GM23338 (cell line): ENCODE results near the gene RPL37A. TPM values are rescaled to one million over a fixed set of nuclear protein-coding genes. Genes with fewer than 3 reads are reported as not detected.

Experiments
- ATAC-seq: fragments of 200-7000 bp; cut with Tn5 transposase; 3 replicates; pipeline ENCODE4 v1.9.1; 2020
- DNase-seq: peaks from one replicate; pipeline ENCODE4 v3.0.0-alpha.2; 2015; ENCODE audit warnings: low spot score
- H2AFZ ChIP-seq: fragments of 200-600 bp; sonication (generic); 2 replicates; pipeline ENCODE4 v1.8.0; 2016; ENCODE audit warnings: antibody characterized with exemption, mild to moderate bottlenecking, moderate library complexity
- H3F3A ChIP-seq: fragments of 200-600 bp; sonication (generic); replicated peaks from 2 replicates; pipeline ENCODE4 v1.8.0; 2017; ENCODE audit warnings: antibody characterized with exemption, mixed run types, low read depth
- H3K27ac ChIP-seq: fragments of 200-600 bp; sonication (generic); 2 replicates; pipeline ENCODE4 v1.6.1; 2016; ENCODE audit warnings: low read depth
- H3K27me3 ChIP-seq: fragments of 200-600 bp; sonication (generic); 2 replicates; pipeline ENCODE4 v1.8.0; 2016; ENCODE audit warnings: mild to moderate bottlenecking, mixed run types, moderate library complexity; ENCODE audit not compliant: insufficient read depth
- H3K36me3 ChIP-seq: fragments of 200-600 bp; sonication (generic); 2 replicates; pipeline ENCODE4 v1.8.0; 2016; ENCODE audit warnings: mild to moderate bottlenecking; ENCODE audit not compliant: insufficient read depth
- H3K4me1 ChIP-seq: fragments of 200-600 bp; sonication (generic); 2 replicates; pipeline ENCODE4 v1.8.0; 2016; ENCODE audit warnings: mild to moderate bottlenecking, moderate library complexity; ENCODE audit not compliant: insufficient read depth
- H3K4me2 ChIP-seq: fragments of 200-600 bp; sonication (generic); 2 replicates; pipeline ENCODE4 v1.7.1; 2017; ENCODE audit warnings: mixed run types
- H3K4me3 ChIP-seq: fragments of 200-600 bp; sonication (generic); 2 replicates; pipeline ENCODE4 v1.6.1; 2016; ENCODE audit warnings: mixed run types
- H3K79me2 ChIP-seq: fragments of 200-600 bp; sonication (generic); replicated peaks from 2 replicates; pipeline ENCODE4 v1.8.0; 2017; ENCODE audit warnings: mild to moderate bottlenecking; ENCODE audit not compliant: insufficient read depth
- H3K9me2 ChIP-seq: fragments of 200-600 bp; sonication (generic); 2 replicates; pipeline ENCODE4 v1.8.0; 2017; ENCODE audit not compliant: insufficient read depth
- H4K20me1 ChIP-seq: fragments of 200-600 bp; sonication (generic); replicated peaks from 2 replicates; pipeline ENCODE4 v1.8.0; 2017; ENCODE audit warnings: mild to moderate bottlenecking; ENCODE audit not compliant: insufficient read depth
- H3K27ac Mint-ChIP-seq: 2 replicates; pipeline ENCODE4 v1.8.0; 2020; ENCODE audit warnings: inconsistent platforms, mild to moderate bottlenecking, moderate library complexity, mixed read lengths
- H3K27me3 Mint-ChIP-seq: 3 replicates; pipeline ENCODE4 v1.8.0; 2022; ENCODE audit warnings: low read depth, mild to moderate bottlenecking, moderate library complexity, mixed read lengths, inconsistent platforms; ENCODE audit not compliant: insufficient read depth, poor library complexity
- H3K36me3 Mint-ChIP-seq: 3 replicates; pipeline ENCODE4 v1.8.0; 2021; ENCODE audit warnings: low read depth, mild to moderate bottlenecking, inconsistent platforms, moderate library complexity, mixed read lengths
- H3K4me1 Mint-ChIP-seq: 3 replicates; pipeline ENCODE4 v1.8.0; 2020; ENCODE audit warnings: mild to moderate bottlenecking, inconsistent platforms, mixed read lengths
- H3K4me3 Mint-ChIP-seq: 3 replicates; pipeline ENCODE4 v1.8.0; 2021; ENCODE audit warnings: moderate library complexity, mild to moderate bottlenecking, inconsistent platforms, mixed read lengths
- H3K9me3 Mint-ChIP-seq: 3 replicates; pipeline ENCODE4 v1.8.0; 2020; ENCODE audit warnings: moderate library complexity, mild to moderate bottlenecking, inconsistent platforms, mixed read lengths
- EZH2 ChIP-seq: fragments of 200-600 bp; sonication (generic); IDR thresholded peaks from one replicate; pipeline ENCODE4 v1.8.0; 2017; ENCODE audit warnings: antibody characterized with exemption, mild to moderate bottlenecking, low read depth; ENCODE audit not compliant: unreplicated experiment
- EZH2phosphoT487 ChIP-seq: fragments of 200-600 bp; sonication (generic); IDR thresholded peaks from one replicate; pipeline ENCODE4 v1.8.1; 2018; ENCODE audit warnings: antibody characterized with exemption; ENCODE audit not compliant: unreplicated experiment
- NANOG ChIP-seq: IDR thresholded peaks from 2 replicates; pipeline ENCODE4 v1.6.1; 2016; ENCODE audit warnings: antibody characterized with exemption, borderline replicate concordance
- POLR2AphosphoS5 ChIP-seq: IDR thresholded peaks from 2 replicates; pipeline ENCODE4 v1.6.1; 2016; ENCODE audit warnings: antibody characterized with exemption, low read depth
- STAT1 ChIP-seq: IDR thresholded peaks from one replicate; pipeline ENCODE4 v1.6.1; 2016; ENCODE audit warnings: antibody characterized with exemption; ENCODE audit not compliant: unreplicated experiment
- ZNF114 ChIP-seq: fragments of 250-450 bp; sonication (Bioruptor Pico); IDR thresholded peaks from 2 replicates; pipeline ENCODE4 v1.5.0; 2020; ENCODE audit warnings: mild to moderate bottlenecking, moderate library complexity
- ZNF331 ChIP-seq: fragments of 250-450 bp; sonication (Bioruptor Pico); IDR thresholded peaks from 2 replicates; pipeline ENCODE4 v1.5.0; 2020; ENCODE audit warnings: low read depth, mild to moderate bottlenecking, moderate library complexity
- polyA plus RNA-seq: library from polyadenylated mRNA; unstranded; fragments of >200 nt; fragmentation: Nextera tagmentation; extraction: Ambion mirVana; gene quantifications from 2 replicates; pipeline ENCODE4 v1.2.1, GENCODE V29; 2016
- total RNA-seq: library from RNA; depleted of rRNA; stranded (reverse); fragments of >200 nt; shearing (Covaris generic); gene quantifications from 2 replicates; pipeline ENCODE4 v1.2.3, GENCODE V29; 2014
- TF ChIP-seq, protein P1 (sequence below), 2 experiments: fragments of 200-600 bp in 1 of 2; sonication (generic) in 1 of 2; conservative IDR thresholded peaks; 2 replicates each; pipeline versions ENCODE4 v1.5.1 to v1.6.1; 2016 to 2017; ENCODE audit warnings: antibody characterized with exemption in 2 of 2, low read depth in 2 of 2, mild to moderate bottlenecking in 2 of 2, moderate library complexity in 1 of 2
- TF ChIP-seq, protein P2 (sequence below): fragments of 250-450 bp; sonication (Bioruptor Pico); IDR thresholded peaks from 2 replicates; pipeline ENCODE4 v1.5.0; 2020; ENCODE audit warnings: mild to moderate bottlenecking, moderate library complexity
- TF ChIP-seq, protein P3 (sequence below): IDR thresholded peaks from one replicate; pipeline ENCODE4 v1.6.1; 2018; ENCODE audit warnings: antibody characterized with exemption; ENCODE audit not compliant: unreplicated experiment

RPL37A gene
- total and polyA plus RNA-seq, 2 experiments from 2014 or later: 1,118 to 5,036 TPM

DNA sequence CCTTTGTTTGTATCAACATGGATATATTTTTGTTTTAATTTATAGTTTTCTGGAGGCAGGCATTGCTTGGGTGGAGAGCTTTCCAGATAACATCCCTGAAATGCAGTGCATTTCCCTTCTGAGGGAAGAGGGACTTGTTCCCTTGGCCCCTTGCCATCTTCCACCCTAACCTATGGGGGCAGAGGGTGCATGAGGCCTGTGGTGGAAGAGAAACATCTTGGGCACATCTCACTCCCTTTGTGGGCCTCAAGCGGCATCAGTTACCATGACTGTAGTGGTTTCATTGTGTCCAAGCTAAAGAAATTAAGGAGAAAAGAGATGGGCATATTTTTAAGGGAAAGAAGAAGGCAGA is 5.3 kb upstream of the RPL37A start:
- no peak overlapping the region for H3K27ac ChIP-seq
- H3F3A ChIP-seq: no peaks in the 10 kb centered on the region
- no peak overlapping the region for H3K4me3 Mint-ChIP-seq
- no peak overlapping the region for H3K4me2 ChIP-seq
- no peaks in the 10 kb centered on the region for H3K27me3 ChIP-seq
- H3K36me3 Mint-ChIP-seq: no peaks in the 10 kb centered on the region
- H4K20me1 ChIP-seq: no peaks in the 10 kb centered on the region
- TF ChIP-seq NANOG (no peak), EZH2phosphoT487 (no peak)
- H3K9me3 Mint-ChIP-seq: no peaks in the 10 kb centered on the region
- no peak overlapping the region for H3K27ac Mint-ChIP-seq
- DNase-seq (no peak), ATAC-seq (no peak)
- H3K4me3 ChIP-seq: no peak overlapping the region
- H3K36me3 ChIP-seq: no peaks in the 10 kb centered on the region
- H3K4me1 Mint-ChIP-seq: peaks cover 15% of the 10 kb centered on the region
- peaks cover 6% of the 10 kb centered on the region; the same call in 1 of the 2 replicates for H3K4me1 ChIP-seq
- H2AFZ ChIP-seq: no peak overlapping the region
- 0 out of 2 replicates have a peak, but pooled peaks cover 7% of the 10 kb centered on the region for H3K79me2 ChIP-seq
- H3K27me3 Mint-ChIP-seq: no peaks in the 10 kb centered on the region
- no peaks in the 10 kb centered on the region for H3K9me2 ChIP-seq

DNA sequence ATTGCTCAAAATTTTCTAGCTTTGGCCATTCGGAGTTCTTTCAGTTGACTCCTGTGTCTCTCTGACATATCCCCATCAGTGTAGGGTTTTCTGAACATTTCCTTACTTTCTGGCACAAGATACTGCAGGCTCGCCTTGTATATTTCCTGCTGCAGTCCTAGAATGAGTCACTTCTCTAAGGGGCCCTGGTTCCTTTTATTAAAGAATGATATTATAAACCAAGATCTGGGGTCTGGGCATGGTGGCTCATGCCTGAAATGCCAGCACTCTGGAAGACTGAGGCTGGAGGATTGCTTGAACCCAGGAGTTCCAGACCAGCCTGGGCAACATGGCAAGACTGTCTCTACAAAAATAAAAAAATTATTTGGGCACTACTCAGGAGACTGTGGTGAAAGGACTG is 3.0 kb upstream of the RPL37A start:
- no peak for DNase-seq
- Histone ChIP-seq H3K36me3 (peaks cover 16% of the 10 kb centered on the region), H3K27me3 (no peaks in the 10 kb centered on the region), H3K27ac (no peak overlapping the region), H3K4me3 (no peak overlapping the region), H4K20me1 (peaks cover 11% of the 10 kb centered on the region), H2AFZ (no peak overlapping the region), H3K79me2 (peaks cover 27% of the 10 kb centered on the region), H3F3A (peaks cover 19% of the 10 kb centered on the region), H3K9me2 (no peaks in the 10 kb centered on the region), H3K4me2 (no peak overlapping the region), H3K4me1 (peaks cover 17% of the 10 kb centered on the region)
- Mint-ChIP-seq H3K4me1 (peaks cover 27% of the 10 kb centered on the region), H3K36me3 (peaks cover 21% of the 10 kb centered on the region), H3K27me3 (peaks cover 7% of the 10 kb centered on the region), H3K9me3 (no peaks in the 10 kb centered on the region), H3K4me3 (no peak overlapping the region), H3K27ac (no peak overlapping the region)
- no peak for ATAC-seq
- TF ChIP-seq, protein P1, sequence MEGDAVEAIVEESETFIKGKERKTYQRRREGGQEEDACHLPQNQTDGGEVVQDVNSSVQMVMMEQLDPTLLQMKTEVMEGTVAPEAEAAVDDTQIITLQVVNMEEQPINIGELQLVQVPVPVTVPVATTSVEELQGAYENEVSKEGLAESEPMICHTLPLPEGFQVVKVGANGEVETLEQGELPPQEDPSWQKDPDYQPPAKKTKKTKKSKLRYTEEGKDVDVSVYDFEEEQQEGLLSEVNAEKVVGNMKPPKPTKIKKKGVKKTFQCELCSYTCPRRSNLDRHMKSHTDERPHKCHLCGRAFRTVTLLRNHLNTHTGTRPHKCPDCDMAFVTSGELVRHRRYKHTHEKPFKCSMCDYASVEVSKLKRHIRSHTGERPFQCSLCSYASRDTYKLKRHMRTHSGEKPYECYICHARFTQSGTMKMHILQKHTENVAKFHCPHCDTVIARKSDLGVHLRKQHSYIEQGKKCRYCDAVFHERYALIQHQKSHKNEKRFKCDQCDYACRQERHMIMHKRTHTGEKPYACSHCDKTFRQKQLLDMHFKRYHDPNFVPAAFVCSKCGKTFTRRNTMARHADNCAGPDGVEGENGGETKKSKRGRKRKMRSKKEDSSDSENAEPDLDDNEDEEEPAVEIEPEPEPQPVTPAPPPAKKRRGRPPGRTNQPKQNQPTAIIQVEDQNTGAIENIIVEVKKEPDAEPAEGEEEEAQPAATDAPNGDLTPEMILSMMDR (conservative IDR thresholded peaks at IDR 0.05; ENCODE audit: low read depth in 2 of 2): no peak
- TF ChIP-seq STAT1 (no peak), NANOG (no peak), EZH2 (no peak), ZNF331 (CRISPR knock-in tag) (no peak), EZH2phosphoT487 (no peak), ZNF114 (CRISPR knock-in tag) (no peak), POLR2AphosphoS5 (no peak)
- TF ChIP-seq, protein P2, sequence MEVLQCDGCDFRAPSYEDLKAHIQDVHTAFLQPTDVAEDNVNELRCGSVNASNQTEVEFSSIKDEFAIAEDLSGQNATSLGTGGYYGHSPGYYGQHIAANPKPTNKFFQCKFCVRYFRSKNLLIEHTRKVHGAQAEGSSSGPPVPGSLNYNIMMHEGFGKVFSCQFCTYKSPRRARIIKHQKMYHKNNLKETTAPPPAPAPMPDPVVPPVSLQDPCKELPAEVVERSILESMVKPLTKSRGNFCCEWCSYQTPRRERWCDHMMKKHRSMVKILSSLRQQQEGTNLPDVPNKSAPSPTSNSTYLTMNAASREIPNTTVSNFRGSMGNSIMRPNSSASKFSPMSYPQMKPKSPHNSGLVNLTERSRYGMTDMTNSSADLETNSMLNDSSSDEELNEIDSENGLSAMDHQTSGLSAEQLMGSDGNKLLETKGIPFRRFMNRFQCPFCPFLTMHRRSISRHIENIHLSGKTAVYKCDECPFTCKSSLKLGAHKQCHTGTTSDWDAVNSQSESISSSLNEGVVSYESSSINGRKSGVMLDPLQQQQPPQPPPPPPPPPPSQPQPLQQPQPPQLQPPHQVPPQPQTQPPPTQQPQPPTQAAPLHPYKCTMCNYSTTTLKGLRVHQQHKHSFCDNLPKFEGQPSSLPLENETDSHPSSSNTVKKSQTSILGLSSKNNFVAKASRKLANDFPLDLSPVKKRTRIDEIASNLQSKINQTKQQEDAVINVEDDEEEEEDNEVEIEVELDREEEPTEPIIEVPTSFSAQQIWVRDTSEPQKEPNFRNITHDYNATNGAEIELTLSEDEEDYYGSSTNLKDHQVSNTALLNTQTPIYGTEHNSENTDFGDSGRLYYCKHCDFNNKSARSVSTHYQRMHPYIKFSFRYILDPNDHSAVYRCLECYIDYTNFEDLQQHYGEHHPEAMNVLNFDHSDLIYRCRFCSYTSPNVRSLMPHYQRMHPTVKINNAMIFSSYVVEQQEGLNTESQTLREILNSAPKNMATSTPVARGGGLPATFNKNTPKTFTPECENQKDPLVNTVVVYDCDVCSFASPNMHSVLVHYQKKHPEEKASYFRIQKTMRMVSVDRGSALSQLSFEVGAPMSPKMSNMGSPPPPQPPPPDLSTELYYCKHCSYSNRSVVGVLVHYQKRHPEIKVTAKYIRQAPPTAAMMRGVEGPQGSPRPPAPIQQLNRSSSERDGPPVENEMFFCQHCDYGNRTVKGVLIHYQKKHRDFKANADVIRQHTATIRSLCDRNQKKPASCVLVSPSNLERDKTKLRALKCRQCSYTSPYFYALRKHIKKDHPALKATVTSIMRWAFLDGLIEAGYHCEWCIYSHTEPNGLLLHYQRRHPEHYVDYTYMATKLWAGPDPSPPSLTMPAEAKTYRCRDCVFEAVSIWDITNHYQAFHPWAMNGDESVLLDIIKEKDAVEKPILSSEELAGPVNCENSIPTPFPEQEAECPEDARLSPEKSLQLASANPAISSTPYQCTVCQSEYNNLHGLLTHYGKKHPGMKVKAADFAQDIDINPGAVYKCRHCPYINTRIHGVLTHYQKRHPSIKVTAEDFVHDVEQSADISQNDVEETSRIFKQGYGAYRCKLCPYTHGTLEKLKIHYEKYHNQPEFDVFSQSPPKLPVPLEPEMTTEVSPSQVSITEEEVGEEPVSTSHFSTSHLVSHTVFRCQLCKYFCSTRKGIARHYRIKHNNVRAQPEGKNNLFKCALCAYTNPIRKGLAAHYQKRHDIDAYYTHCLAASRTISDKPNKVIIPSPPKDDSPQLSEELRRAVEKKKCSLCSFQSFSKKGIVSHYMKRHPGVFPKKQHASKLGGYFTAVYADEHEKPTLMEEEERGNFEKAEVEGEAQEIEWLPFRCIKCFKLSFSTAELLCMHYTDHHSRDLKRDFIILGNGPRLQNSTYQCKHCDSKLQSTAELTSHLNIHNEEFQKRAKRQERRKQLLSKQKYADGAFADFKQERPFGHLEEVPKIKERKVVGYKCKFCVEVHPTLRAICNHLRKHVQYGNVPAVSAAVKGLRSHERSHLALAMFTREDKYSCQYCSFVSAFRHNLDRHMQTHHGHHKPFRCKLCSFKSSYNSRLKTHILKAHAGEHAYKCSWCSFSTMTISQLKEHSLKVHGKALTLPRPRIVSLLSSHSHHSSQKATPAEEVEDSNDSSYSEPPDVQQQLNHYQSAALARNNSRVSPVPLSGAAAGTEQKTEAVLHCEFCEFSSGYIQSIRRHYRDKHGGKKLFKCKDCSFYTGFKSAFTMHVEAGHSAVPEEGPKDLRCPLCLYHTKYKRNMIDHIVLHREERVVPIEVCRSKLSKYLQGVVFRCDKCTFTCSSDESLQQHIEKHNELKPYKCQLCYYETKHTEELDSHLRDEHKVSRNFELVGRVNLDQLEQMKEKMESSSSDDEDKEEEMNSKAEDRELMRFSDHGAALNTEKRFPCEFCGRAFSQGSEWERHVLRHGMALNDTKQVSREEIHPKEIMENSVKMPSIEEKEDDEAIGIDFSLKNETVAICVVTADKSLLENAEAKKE (CRISPR knock-in tag): no peak
- TF ChIP-seq, protein P3, sequence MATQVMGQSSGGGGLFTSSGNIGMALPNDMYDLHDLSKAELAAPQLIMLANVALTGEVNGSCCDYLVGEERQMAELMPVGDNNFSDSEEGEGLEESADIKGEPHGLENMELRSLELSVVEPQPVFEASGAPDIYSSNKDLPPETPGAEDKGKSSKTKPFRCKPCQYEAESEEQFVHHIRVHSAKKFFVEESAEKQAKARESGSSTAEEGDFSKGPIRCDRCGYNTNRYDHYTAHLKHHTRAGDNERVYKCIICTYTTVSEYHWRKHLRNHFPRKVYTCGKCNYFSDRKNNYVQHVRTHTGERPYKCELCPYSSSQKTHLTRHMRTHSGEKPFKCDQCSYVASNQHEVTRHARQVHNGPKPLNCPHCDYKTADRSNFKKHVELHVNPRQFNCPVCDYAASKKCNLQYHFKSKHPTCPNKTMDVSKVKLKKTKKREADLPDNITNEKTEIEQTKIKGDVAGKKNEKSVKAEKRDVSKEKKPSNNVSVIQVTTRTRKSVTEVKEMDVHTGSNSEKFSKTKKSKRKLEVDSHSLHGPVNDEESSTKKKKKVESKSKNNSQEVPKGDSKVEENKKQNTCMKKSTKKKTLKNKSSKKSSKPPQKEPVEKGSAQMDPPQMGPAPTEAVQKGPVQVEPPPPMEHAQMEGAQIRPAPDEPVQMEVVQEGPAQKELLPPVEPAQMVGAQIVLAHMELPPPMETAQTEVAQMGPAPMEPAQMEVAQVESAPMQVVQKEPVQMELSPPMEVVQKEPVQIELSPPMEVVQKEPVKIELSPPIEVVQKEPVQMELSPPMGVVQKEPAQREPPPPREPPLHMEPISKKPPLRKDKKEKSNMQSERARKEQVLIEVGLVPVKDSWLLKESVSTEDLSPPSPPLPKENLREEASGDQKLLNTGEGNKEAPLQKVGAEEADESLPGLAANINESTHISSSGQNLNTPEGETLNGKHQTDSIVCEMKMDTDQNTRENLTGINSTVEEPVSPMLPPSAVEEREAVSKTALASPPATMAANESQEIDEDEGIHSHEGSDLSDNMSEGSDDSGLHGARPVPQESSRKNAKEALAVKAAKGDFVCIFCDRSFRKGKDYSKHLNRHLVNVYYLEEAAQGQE: no peak
